Small intestine (tissue), 7 donors: Measurements from ENCODE around the gene UBE2QL1. TPM values are rescaled to one million over a fixed set of nuclear protein-coding genes. Genes with fewer than 3 reads are reported as not detected.
A peak's percentile ranks its signal among the peaks of the same experiment; 100 is the strongest.
"Not testable (repeated sequence)": the region's sequence is repeated elsewhere in the genome, so short reads cannot be mapped to it uniquely, and the experiment has no call there.

Experiments
- DNase-seq, 2 donors: peaks; one replicate each; pipeline versions ENCODE4 v3.0.0 to v3.0.0-alpha.2; 2013
- FAIRE-seq: peaks from 2 replicates; lab custom pipeline; 2012; peaks lifted over from hg19 to GRCh38; lab: Jason Lieb, UNC
- H3K27ac ChIP-seq, 3 donors: one replicate each; pipeline ENCODE4 v1.5.1; 2013; ENCODE audit warnings: low read length in 2 of 3, mild to moderate bottlenecking in 2 of 3, control low read depth in 1 of 3, inconsistent platforms in 1 of 3, low read depth in 1 of 3, moderate library complexity in 1 of 3
- H3K27me3 ChIP-seq, 3 donors: one replicate each; pipeline ENCODE4 v1.6.1; 2013; ENCODE audit warnings: low read length in 3 of 3, inconsistent platforms in 1 of 3; ENCODE audit not compliant: control insufficient read depth in 3 of 3, insufficient read depth in 3 of 3
- H3K36me3 ChIP-seq, 3 donors: one replicate each; pipeline ENCODE4 v1.6.1; 2013; ENCODE audit warnings: low read length in 3 of 3, inconsistent platforms in 1 of 3, low read depth in 1 of 3, mild to moderate bottlenecking in 1 of 3, moderate library complexity in 1 of 3; ENCODE audit not compliant: control insufficient read depth in 3 of 3, insufficient read depth in 2 of 3
- H3K4me1 ChIP-seq, 3 donors: one replicate each; pipeline ENCODE4 v1.6.1; 2013; ENCODE audit warnings: low read length in 2 of 3, inconsistent platforms in 1 of 3, low read depth in 1 of 3, mild to moderate bottlenecking in 1 of 3, moderate library complexity in 1 of 3; ENCODE audit not compliant: control insufficient read depth in 3 of 3, insufficient read depth in 2 of 3
- H3K4me3 ChIP-seq, 3 donors: one replicate each; pipeline ENCODE4 v1.5.1; 2013; ENCODE audit warnings: low read length in 3 of 3, control low read depth in 1 of 3, inconsistent platforms in 1 of 3, low read depth in 1 of 3, mild to moderate bottlenecking in 1 of 3, moderate library complexity in 1 of 3
- H3K9me3 ChIP-seq, 2 donors: one replicate each; pipeline ENCODE4 v1.6.1; 2013; ENCODE audit warnings: low read depth in 1 of 2, low read length in 1 of 2; ENCODE audit not compliant: control insufficient read depth in 2 of 2, insufficient read depth in 1 of 2
- WGBS, 3 donors: extraction: QIAGEN DNeasy Blood & Tissue Kit; methylation state at CpG; one replicate each; pipeline ENCODE4 v1.1.7; 2013; 5-methylcytosine and 5-hydroxymethylcytosine counted together
- polyA plus RNA-seq, 4 donors: library from polyadenylated mRNA; stranded (reverse) in 3 of 4; unstranded in 1 of 4; fragments of 200-250 nt in 3 of 4; fragments of 120-200 nt in 1 of 4; gene quantifications; one replicate each; pipeline versions ENCODE4 v1.2.1 to v1.2.3, GENCODE V29; 2013
- donor health status: healthy with polysubstance abuse.
- donor health status: control.
- donor health status: control.
- donor health status: Bipolar disorder and iron deficiency.
- donor health status: healthy.

Gene UBE2QL1
- polyA plus RNA-seq, 4 donors = 0.27 to 0.75 (median 0.45) TPM; not detected in 1

GRCh38 chr5:6505783-6506557 is 57.3 kb downstream of the UBE2QL1 start:
- Histone ChIP-seq H3K36me3 (no peaks in the 10 kb centered on the region), H3K27ac (no peak overlapping the region), H3K4me1 (no peaks in the 10 kb centered on the region), H3K9me3 (peaks cover 0 to 7% of the 10 kb centered on the region in 2 donors), H3K27me3 (no peaks in the 10 kb centered on the region), H3K4me3 (no peak overlapping the region)
- FAIRE-seq (no peak), DNase-seq (no peak)
- WGBS, 3 donors = 82 to 87% (median 82%) methylated on average over 11 of the region's 11 CpGs

DNA sequence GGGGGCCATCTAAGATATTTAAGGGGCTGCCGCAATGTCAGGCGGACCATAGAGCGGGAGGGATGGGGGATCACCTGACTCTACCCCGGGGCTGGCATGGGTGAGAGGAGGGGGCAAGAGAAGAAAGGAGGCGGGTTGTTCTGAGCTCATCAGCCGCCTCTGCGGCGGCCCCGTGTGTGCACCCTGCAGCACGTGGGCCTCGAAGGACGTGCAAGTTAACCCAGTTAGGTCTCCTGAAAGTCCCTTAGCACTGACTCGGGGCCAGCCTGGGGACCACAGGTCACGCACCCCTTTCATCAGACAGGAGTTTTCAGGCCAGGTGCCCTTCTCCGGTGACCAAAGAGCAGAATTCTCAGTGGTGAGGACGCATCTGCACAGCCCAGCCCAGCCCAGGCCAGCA is 58.0 kb downstream of the UBE2QL1 start:
- Histone ChIP-seq H3K36me3 (no peaks in the 10 kb centered on the region), H3K27ac (no peak overlapping the region), H3K4me3 (no peak overlapping the region), H3K9me3 (peaks cover 0 to 7% of the 10 kb centered on the region in 2 donors), H3K4me1 (no peaks in the 10 kb centered on the region), H3K27me3 (no peaks in the 10 kb centered on the region)
- 67 to 86% (median 76%) methylated on average over 16 of the region's 16 CpGs for WGBS, 3 donors
- no peak for DNase-seq
- FAIRE-seq = no peak

- Histone ChIP-seq H3K27ac (no peak overlapping the region), H3K4me1 (no peaks in the 10 kb centered on the region), H3K36me3 (no peaks in the 10 kb centered on the region), H3K4me3 (no peak overlapping the region), H3K27me3 (no peaks in the 10 kb centered on the region), H3K9me3 (no peaks in the 10 kb centered on the region)
- FAIRE-seq = no peak
- no peak for DNase-seq
- 53 to 78% (median 69%) methylated on average over 11 of the region's 11 CpGs for WGBS, 3 donors
Observed at GRCh38 chr5:6508931-6509330, 60.3 kb downstream of the UBE2QL1 start.

- 78 to 90% (median 88%) methylated on average over 2 of the region's 2 CpGs for WGBS, 3 donors
Observed at GRCh38 chr5:6510132-6510531, 61.5 kb downstream of the UBE2QL1 start.

DNA sequence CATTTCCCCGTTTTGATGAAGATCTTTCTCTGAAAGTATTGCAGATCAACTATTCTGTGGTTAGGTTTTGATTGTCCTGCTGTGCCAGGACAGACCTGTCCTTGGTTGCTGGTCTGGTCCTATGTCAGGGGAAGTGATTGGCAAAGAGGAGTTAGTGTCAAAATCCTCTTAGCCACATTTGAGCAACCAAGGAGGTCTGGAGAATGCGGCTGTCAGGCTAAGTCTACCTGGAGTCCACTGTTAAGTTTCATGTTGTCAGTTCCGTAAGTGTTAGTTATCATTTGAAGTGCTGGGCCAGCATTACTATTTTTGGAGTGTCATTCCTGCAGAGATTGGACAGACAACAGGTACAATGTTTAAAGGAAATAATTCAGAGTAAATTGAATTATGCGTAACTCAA is 62.3 kb downstream of the UBE2QL1 start:
- Histone ChIP-seq H3K36me3 (no peaks in the 10 kb centered on the region), H3K27ac (no peak overlapping the region), H3K27me3 (no peaks in the 10 kb centered on the region), H3K4me1 (no peaks in the 10 kb centered on the region), H3K4me3 (no peak overlapping the region), H3K9me3 (no peaks in the 10 kb centered on the region)
- DNase-seq (no peak), FAIRE-seq (no peak)
- WGBS, 3 donors = 91 to 95% (median 93%) methylated on average over 4 of the region's 4 CpGs

More at GRCh38 chr5:6510132-6510531, 61.5 kb downstream of the UBE2QL1 start:
- Histone ChIP-seq H3K4me1 (no peaks in the 10 kb centered on the region), H3K27ac (no peak overlapping the region), H3K4me3 (no peak overlapping the region), H3K27me3 (no peaks in the 10 kb centered on the region), H3K36me3 (no peaks in the 10 kb centered on the region), H3K9me3 (no peaks in the 10 kb centered on the region)
- DNase-seq = no peak
- no peak for FAIRE-seq

- not testable (repeated sequence) for H3K9me3 ChIP-seq, H3K4me1 ChIP-seq, H3K27ac ChIP-seq, H3K4me3 ChIP-seq, FAIRE-seq, DNase-seq, H3K36me3 ChIP-seq, H3K27me3 ChIP-seq
- WGBS, 3 donors = 41 to 52% (median 49%) methylated on average over 5 of the region's 5 CpGs
Observed at GRCh38 chr5:6515812-6516211, 67.2 kb downstream of the UBE2QL1 start.

DNA sequence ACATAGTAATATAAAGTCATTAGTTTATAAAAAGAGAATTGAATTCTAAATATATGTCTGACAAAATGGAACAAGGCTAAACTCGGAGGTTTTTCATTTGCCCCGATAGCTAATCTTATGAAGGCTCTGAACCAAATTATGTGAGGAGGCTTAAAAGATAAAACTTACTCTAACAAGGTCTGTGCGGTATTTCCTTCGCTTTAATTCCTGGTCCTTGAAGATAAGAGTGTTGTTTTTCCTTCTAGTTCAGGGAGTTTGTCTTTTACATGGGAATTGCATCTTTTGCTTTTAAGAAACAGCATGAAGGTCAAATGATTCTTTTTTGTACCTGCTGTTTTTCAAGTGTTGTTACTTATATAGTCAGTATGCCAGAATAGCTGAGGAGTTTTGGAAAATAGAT is 68.2 kb downstream of the UBE2QL1 start:
- Histone ChIP-seq H3K27ac (no peak overlapping the region), H3K4me1 (no peaks in the 10 kb centered on the region), H3K27me3 (no peaks in the 10 kb centered on the region), H3K9me3 (no peaks in the 10 kb centered on the region), H3K36me3 (no peaks in the 10 kb centered on the region), H3K4me3 (no peak overlapping the region)
- DNase-seq = peak in 1 of 2 donors; percentile 11
- 15 to 60% (median 40%) methylated on average over 4 of the region's 4 CpGs for WGBS, 3 donors
- FAIRE-seq = no peak

GRCh38 chr5:6517510-6517909 is 68.9 kb downstream of the UBE2QL1 start:
- DNase-seq (no peak), FAIRE-seq (no peak)
- Histone ChIP-seq H3K27me3 (no peaks in the 10 kb centered on the region), H3K4me1 (no peaks in the 10 kb centered on the region), H3K27ac (no peak overlapping the region), H3K4me3 (no peak overlapping the region), H3K9me3 (no peaks in the 10 kb centered on the region), H3K36me3 (no peaks in the 10 kb centered on the region)
- 24 to 55% (median 48%) methylated on average over 6 of the region's 6 CpGs for WGBS, 3 donors
